GM12891 (cell line): Measurements from ENCODE around the gene ABCG1.

Experiments used
- POLR2A ChIP-seq: IDR thresholded peaks from 2 replicates; pipeline ENCODE4 v1.6.1; 2011; ENCODE audit warnings: low read depth, low read length, control low read depth
- POLR2AphosphoS5 ChIP-seq: IDR thresholded peaks from 2 replicates; pipeline ENCODE4 v1.6.1; 2011; ENCODE audit warnings: low read depth, low read length, control low read depth
- TAF1 ChIP-seq: IDR thresholded peaks from 2 replicates; pipeline ENCODE4 v1.6.1; 2011; ENCODE audit warnings: low read depth, low read length, control low read depth

DNA sequence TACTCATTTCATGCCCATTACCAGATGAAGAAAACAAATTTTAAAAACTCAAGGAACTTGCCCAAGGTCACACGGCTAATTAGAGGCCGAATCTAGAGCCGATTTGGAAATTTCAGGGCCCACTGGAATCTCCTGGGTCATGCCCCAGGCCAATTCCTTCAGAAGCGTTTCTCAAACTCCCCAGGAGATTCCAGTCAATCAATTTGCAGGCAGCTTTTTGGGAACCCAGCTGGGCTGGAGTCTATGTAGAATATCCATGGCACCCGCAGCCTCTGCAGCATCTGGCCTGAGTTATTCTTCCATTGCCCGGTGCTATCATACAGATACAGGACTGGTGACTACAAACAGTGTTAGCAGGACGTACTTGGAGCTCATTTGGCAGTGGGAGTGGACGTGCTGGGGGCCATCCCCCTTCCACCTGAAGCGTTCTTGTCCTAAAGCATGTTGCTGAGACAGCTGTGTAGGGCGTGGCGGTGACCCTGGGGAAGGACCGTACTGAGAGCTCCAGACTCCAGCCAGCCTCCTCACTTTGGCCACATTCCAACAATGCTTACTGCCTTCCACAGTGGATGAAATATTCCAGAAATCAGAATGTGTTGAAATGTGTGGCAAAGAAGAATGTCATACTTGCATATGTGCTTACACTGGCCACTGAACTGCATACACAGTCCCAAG lies 38.3 kb downstream of the ABCG1 start:
- TF ChIP-seq POLR2A (no peak), POLR2AphosphoS5 (no peak), TAF1 (no peak)
